ENCODE data around the gene CBX2.
A peak's percentile ranks its signal among the peaks of the same experiment; 100 is the strongest.

CBX2 gene

GRCh38 chr17:79789943-79790804 lies 12.2 kb downstream of the CBX2 start:
- H3K4me3 ChIP-seq (ENCODE audit: low read length): no peak overlapping the region
- TF ChIP-seq, protein P1, sequence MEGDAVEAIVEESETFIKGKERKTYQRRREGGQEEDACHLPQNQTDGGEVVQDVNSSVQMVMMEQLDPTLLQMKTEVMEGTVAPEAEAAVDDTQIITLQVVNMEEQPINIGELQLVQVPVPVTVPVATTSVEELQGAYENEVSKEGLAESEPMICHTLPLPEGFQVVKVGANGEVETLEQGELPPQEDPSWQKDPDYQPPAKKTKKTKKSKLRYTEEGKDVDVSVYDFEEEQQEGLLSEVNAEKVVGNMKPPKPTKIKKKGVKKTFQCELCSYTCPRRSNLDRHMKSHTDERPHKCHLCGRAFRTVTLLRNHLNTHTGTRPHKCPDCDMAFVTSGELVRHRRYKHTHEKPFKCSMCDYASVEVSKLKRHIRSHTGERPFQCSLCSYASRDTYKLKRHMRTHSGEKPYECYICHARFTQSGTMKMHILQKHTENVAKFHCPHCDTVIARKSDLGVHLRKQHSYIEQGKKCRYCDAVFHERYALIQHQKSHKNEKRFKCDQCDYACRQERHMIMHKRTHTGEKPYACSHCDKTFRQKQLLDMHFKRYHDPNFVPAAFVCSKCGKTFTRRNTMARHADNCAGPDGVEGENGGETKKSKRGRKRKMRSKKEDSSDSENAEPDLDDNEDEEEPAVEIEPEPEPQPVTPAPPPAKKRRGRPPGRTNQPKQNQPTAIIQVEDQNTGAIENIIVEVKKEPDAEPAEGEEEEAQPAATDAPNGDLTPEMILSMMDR (conservative IDR thresholded peaks at IDR 0.05; ENCODE audit: low read depth, low read length): peak; percentile 55

DNA sequence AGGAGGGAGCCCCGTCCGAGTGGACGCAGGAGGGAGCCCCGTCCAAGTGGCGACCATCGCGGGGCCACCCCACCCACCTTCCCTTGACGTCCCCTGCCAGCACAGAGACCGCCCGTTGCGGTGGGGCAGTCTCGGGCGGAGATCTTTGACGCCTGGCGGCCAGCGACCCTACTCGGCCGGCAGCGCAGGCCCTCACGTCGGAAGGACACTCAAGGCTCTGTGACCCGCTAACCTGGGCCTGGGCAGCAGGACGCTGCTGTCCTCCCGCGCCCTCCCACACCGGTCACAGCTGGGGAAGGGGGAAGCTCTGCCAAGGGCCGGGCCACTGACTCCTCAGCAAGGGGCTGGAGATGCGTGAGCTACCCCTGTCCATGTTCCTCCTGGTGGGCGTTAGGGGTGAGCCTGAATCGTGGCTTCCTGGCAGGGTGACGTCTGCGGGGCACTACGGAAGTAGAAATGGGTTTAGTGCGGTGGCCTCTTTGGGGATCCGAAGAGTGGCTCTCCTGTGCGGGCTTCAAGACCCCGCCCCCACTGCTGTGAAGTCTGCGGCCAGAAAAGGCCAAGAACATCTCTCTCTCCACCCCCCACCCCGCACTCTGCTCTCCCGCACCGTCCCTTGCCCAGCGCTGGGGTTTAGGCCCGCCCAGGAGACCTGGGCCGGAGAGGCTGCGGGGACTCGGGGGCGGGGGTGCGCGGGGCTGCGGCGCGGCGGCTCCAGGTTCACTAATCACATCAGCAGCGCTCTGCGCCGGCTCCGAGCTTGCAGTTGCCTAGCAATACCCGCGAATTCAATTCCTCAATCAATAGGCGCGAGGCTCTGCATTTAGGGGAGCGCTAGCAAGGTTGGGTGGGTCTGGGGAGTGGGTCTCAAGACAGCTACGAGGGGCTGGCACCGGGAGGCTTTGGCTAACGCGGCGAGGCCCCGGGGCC lies 13.1 kb downstream of the CBX2 start:
- no peak for DNase-seq (ENCODE audit: low read depth)
- TF ChIP-seq, protein P1 (conservative IDR thresholded peaks at IDR 0.05; ENCODE audit: low read depth, low read length): no peak
- H3K4me3 ChIP-seq (ENCODE audit: low read length): no peak overlapping the region

More at GRCh38 chr17:79789943-79790804, 12.2 kb downstream of the CBX2 start:
- no peak for DNase-seq (ENCODE audit: low read depth)

- H3K4me3 ChIP-seq (ENCODE audit: low read length): no peak overlapping the region
- TF ChIP-seq, protein P1 (conservative IDR thresholded peaks at IDR 0.05; ENCODE audit: low read depth, low read length): no peak
- no peak for DNase-seq (ENCODE audit: low read depth)
Measured at GRCh38 chr17:79791735-79792161, 13.8 kb downstream of the CBX2 start.

DNA sequence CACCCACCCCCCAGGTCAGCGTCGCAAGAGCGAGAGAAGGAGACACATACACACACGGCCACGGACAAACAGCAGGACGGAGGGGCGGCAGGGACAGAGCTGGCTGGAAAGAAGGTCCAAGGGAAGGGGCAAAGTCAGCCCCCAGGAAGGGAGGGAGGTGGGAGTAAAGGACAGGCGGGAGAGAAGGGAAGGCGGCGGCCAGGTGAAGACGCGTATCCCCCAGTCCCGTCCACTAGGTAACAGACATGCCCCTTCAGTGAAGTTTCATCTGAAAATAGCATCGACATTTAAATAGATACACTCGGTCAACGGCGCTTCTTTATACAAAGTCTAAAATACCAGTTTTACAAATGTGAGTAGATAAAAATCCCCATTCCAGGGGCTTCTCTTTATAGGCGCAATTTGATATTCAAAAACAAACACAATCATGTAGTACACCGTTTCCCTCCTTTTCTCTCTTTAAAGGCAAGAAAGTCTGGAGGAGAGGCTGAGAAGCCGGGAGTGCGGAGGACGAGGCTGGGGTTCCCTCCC lies 14.5 kb downstream of the CBX2 start:
- TF ChIP-seq, protein P1 (conservative IDR thresholded peaks at IDR 0.05; ENCODE audit: low read depth, low read length): no peak
- no peak overlapping the region for H3K4me3 ChIP-seq (ENCODE audit: low read length)
- no peak for DNase-seq (ENCODE audit: low read depth)

GRCh38 chr17:79792984-79793923 lies 15.3 kb downstream of the CBX2 start:
- DNase-seq (ENCODE audit: low read depth): no peak
- TF ChIP-seq, protein P1 (conservative IDR thresholded peaks at IDR 0.05; ENCODE audit: low read depth, low read length): no peak
- H3K4me3 ChIP-seq (ENCODE audit: low read length): peak overlapping the region; percentile 32

GRCh38 chr17:79793924-79794304 lies 16.0 kb downstream of the CBX2 start:
- peak overlapping the region; percentile 32 for H3K4me3 ChIP-seq (ENCODE audit: low read length)
- no peak for DNase-seq (ENCODE audit: low read depth)
- TF ChIP-seq, protein P1 (conservative IDR thresholded peaks at IDR 0.05; ENCODE audit: low read depth, low read length): no peak

Data from retinal pigment epithelial cell (primary cell).